ENCODE measurements around the gene IRF3. TPM values are rescaled to one million over a fixed set of nuclear protein-coding genes. Genes with fewer than 3 reads are reported as not detected.

Gene IRF3
- polyA plus RNA-seq, 3 donors = 29.8 to 115 (median 41.1) TPM

DNA sequence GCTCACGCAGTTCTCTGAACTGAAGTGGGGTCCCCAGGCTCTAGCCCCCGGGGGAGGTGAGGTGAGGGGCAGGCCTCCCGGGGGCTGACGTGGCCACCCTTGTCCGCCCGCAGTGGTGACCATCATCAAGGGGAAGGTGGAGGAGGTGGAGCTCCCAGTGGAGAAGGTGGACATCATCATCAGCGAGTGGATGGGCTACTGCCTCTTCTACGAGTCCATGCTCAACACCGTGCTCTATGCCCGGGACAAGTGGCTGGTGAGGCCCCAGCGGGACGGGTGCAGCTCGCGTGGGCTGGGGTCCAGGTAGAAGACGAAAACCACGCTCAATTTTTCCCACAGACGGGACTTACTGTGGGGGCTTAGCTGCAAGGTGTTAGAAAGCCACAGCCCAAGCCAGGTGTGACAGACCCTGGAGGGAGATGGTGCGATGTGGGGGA is 18.2 kb upstream of the IRF3 start:
- Histone ChIP-seq H2AFZ (ENCODE audit: insufficient read depth, low read depth, low read length, poor library complexity, severe bottlenecking) (no peak overlapping the region), H3K4me1 (ENCODE audit: control insufficient read depth in 1 of 2, insufficient read depth in 2 of 2, low read length in 2 of 2) (peaks cover 16 to 27% of the 10 kb centered on the region in 2 donors), H3K27me3 (ENCODE audit: control insufficient read depth in 2 of 2, insufficient read depth in 2 of 2, low read length in 2 of 2) (no peaks in the 10 kb centered on the region), H3K79me2 (ENCODE audit: insufficient read depth, low read length) (peaks cover 21% of the 10 kb centered on the region), H3K36me3 (replicated peaks in 1 of 2; ENCODE audit: control insufficient read depth in 1 of 2, insufficient read depth in 2 of 2, low read length in 2 of 2) (peaks cover 33 to 47% of the 10 kb centered on the region in 2 donors), H3K9ac (ENCODE audit: insufficient read depth, low read length, poor library complexity, severe bottlenecking) (no peak overlapping the region), H4K20me1 (ENCODE audit: insufficient read depth, low read length) (peaks cover 14% of the 10 kb centered on the region), H3K4me2 (replicated peaks; ENCODE audit: extremely low read depth, low read length, poor library complexity, severe bottlenecking) (no peak overlapping the region), H3K4me3 (replicated peaks in 1 of 3; ENCODE audit: low read depth in 2 of 3, low read length in 3 of 3) (no peak overlapping the region), H3K9me3 (replicated peaks in 1 of 2; ENCODE audit: control insufficient read depth in 1 of 2, insufficient read depth in 1 of 2, low read length in 2 of 2) (no peaks in the 10 kb centered on the region), H3K27ac (ENCODE audit: low read depth in 1 of 2, low read length in 2 of 2) (no peak overlapping the region)
- Mint-ChIP-seq H3K4me3 (no peak overlapping the region), H3K4me1 (peaks cover 16% of the 10 kb centered on the region), H3K27ac (peak overlapping the region in 2 of 7 donors; percentile 44 to 68), H3K36me3 (peaks cover 55 to 68% of the 10 kb centered on the region in 2 donors), H3K27me3 (ENCODE audit: low read depth in 3 of 3) (peaks cover 5 to 10% (median 7%) of the 10 kb centered on the region in 3 donors), H3K9me3 (peaks cover 0 to 2% (median 0%) of the 10 kb centered on the region in 7 donors)
- TF ChIP-seq, protein P1, sequence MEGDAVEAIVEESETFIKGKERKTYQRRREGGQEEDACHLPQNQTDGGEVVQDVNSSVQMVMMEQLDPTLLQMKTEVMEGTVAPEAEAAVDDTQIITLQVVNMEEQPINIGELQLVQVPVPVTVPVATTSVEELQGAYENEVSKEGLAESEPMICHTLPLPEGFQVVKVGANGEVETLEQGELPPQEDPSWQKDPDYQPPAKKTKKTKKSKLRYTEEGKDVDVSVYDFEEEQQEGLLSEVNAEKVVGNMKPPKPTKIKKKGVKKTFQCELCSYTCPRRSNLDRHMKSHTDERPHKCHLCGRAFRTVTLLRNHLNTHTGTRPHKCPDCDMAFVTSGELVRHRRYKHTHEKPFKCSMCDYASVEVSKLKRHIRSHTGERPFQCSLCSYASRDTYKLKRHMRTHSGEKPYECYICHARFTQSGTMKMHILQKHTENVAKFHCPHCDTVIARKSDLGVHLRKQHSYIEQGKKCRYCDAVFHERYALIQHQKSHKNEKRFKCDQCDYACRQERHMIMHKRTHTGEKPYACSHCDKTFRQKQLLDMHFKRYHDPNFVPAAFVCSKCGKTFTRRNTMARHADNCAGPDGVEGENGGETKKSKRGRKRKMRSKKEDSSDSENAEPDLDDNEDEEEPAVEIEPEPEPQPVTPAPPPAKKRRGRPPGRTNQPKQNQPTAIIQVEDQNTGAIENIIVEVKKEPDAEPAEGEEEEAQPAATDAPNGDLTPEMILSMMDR (IDR thresholded peaks at IDR 0.05) = no peak
- WGBS (ENCODE audit: insufficient coverage) = 96% methylated on average over 18 of the region's 18 CpGs
- intact Hi-C loops (cut with micrococcal nuclease) = no loop called here
- no peak for DNase-seq

DNA sequence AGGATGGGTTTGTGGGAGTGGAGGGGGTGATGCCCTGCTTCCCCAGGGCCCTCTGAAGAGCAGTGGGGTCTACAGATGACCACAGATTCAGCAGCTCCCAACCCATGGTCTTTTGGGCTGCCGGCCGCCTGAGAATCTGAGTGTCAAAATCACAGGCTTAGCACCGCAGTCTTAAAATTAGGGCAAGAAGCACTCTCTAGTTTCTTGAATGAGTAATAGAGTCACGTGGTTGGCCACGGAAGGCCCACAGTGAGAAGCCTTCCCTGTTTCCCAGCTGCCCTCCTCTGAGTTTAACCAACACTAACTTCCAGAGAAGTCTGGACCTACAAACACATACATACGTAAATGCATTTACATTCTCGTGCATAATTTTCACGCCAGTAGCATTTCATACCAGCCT is 16.6 kb upstream of the IRF3 start:
- H3K79me2 ChIP-seq (ENCODE audit: insufficient read depth, low read length) = peaks cover 35% of the 10 kb centered on the region
- Mint-ChIP-seq H3K4me1 (peaks cover 17% of the 10 kb centered on the region), H3K9me3 (peaks cover 0 to 2% (median 0%) of the 10 kb centered on the region in 7 donors), H3K4me3 (no peak overlapping the region), H3K27ac (peak overlapping the region in 2 of 7 donors; percentile 13 to 72), H3K36me3 (peaks cover 45 to 57% of the 10 kb centered on the region in 2 donors), H3K27me3 (ENCODE audit: low read depth in 3 of 3) (peaks cover 0 to 6% (median 0%) of the 10 kb centered on the region in 3 donors)
- no peaks in the 10 kb centered on the region for H3K27me3 ChIP-seq (ENCODE audit: control insufficient read depth in 2 of 2, insufficient read depth in 2 of 2, low read length in 2 of 2)
- DNase-seq = no peak
- no peak overlapping the region for H2AFZ ChIP-seq (ENCODE audit: insufficient read depth, low read depth, low read length, poor library complexity, severe bottlenecking)
- 95% methylated on average over 4 of the region's 8 CpGs for WGBS (ENCODE audit: insufficient coverage)
- H3K4me1 ChIP-seq (ENCODE audit: control insufficient read depth in 1 of 2, insufficient read depth in 2 of 2, low read length in 2 of 2) = peaks cover 19 to 33% of the 10 kb centered on the region in 2 donors
- H3K9ac ChIP-seq (ENCODE audit: insufficient read depth, low read length, poor library complexity, severe bottlenecking) = no peak overlapping the region
- intact Hi-C loops (cut with micrococcal nuclease) = no loop called here
- no peak overlapping the region for H3K4me3 ChIP-seq (replicated peaks in 1 of 3; ENCODE audit: low read depth in 2 of 3, low read length in 3 of 3)
- H3K4me2 ChIP-seq (replicated peaks; ENCODE audit: extremely low read depth, low read length, poor library complexity, severe bottlenecking) = no peak overlapping the region
- no peaks in the 10 kb centered on the region for H3K9me3 ChIP-seq (replicated peaks in 1 of 2; ENCODE audit: control insufficient read depth in 1 of 2, insufficient read depth in 1 of 2, low read length in 2 of 2)
- TF ChIP-seq, protein P1 (IDR thresholded peaks at IDR 0.05) = no peak
- no peak overlapping the region for H3K27ac ChIP-seq (ENCODE audit: low read depth in 1 of 2, low read length in 2 of 2)
- H4K20me1 ChIP-seq (ENCODE audit: insufficient read depth, low read length) = peaks cover 25% of the 10 kb centered on the region
- H3K36me3 ChIP-seq (replicated peaks in 1 of 2; ENCODE audit: control insufficient read depth in 1 of 2, insufficient read depth in 2 of 2, low read length in 2 of 2) = peaks cover 33 to 47% of the 10 kb centered on the region in 2 donors

Measured in CD14-positive monocyte (primary cell).